ENCODE results near the gene ZBTB4. TPM values are rescaled to one million over a fixed set of nuclear protein-coding genes. Genes with fewer than 3 reads are reported as not detected.

Gene ZBTB4
- total RNA-seq, 1 experiment from 2014 or later = 15.5 TPM

DNA sequence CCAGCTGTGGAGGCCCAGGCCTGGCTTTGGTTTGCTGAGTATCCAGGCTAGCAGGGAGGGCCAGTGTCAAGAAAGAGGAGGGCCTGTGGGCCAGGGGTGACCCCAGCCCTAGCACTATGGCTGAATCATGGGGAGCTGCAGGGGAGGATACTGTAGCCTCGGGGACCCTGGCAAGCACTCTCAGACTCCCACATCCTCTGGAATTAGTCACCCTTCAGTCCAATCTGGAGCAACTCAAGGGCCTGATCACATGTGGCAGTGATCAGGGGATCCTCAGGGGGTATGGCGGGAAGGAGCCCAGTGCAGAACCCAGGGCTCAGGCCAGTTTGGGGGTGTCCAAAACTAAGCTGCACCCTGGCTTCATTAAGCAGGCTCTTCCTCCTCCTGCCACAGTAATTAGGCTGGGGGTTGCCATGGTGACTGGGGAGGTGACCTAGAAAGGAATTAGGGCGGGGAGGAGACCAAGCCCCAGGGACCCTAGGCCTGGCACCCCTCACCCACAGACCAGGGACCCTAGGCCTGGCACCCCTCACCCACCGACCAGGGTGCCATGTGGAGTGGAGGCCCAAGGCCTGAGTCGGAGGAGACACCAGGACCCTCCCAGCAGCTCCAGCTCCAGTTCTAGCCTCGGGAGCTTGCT is 66.0 kb downstream of the ZBTB4 start:
- intact Hi-C loops (cut with micrococcal nuclease; ENCODE audit: unreplicated experiment) = no loop called here
- Histone ChIP-seq H3K4me1 (no peaks in the 10 kb centered on the region), H3K4me3 (ENCODE audit: low read depth, low read length) (no peak overlapping the region), H3K36me3 (ENCODE audit: control insufficient read depth, insufficient read depth, low read length) (no peaks in the 10 kb centered on the region), H3K9me3 (no peaks in the 10 kb centered on the region), H3K27me3 (replicated peaks; ENCODE audit: control insufficient read depth, insufficient read depth, low read length) (no peaks in the 10 kb centered on the region)
- BruUV-seq (replicated peaks) = no TSS peak
- no peaks in the 10 kb centered on the region for H3K9me3 Mint-ChIP-seq (ENCODE audit: unreplicated experiment)
- no peaks in the 10 kb centered on the region for H3K4me1 Mint-ChIP-seq (ENCODE audit: low read depth, unreplicated experiment)
- no peaks in the 10 kb centered on the region for H3K27me3 Mint-ChIP-seq (ENCODE audit: insufficient read depth, unreplicated experiment)
- DNase-seq = no peak
- TF ChIP-seq, protein P1, sequence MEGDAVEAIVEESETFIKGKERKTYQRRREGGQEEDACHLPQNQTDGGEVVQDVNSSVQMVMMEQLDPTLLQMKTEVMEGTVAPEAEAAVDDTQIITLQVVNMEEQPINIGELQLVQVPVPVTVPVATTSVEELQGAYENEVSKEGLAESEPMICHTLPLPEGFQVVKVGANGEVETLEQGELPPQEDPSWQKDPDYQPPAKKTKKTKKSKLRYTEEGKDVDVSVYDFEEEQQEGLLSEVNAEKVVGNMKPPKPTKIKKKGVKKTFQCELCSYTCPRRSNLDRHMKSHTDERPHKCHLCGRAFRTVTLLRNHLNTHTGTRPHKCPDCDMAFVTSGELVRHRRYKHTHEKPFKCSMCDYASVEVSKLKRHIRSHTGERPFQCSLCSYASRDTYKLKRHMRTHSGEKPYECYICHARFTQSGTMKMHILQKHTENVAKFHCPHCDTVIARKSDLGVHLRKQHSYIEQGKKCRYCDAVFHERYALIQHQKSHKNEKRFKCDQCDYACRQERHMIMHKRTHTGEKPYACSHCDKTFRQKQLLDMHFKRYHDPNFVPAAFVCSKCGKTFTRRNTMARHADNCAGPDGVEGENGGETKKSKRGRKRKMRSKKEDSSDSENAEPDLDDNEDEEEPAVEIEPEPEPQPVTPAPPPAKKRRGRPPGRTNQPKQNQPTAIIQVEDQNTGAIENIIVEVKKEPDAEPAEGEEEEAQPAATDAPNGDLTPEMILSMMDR (IDR thresholded peaks at IDR 0.05; ENCODE audit: insufficient read depth in 1 of 2, low read depth in 1 of 2, low read length in 1 of 2, severe bottlenecking in 1 of 2, unreplicated experiment in 1 of 2) = no peak
- CTCF ChIA-PET = no interaction called here
- H3K27ac Mint-ChIP-seq (ENCODE audit: unreplicated experiment) = no peak overlapping the region
- no peaks in the 10 kb centered on the region for H3K36me3 Mint-ChIP-seq (ENCODE audit: insufficient read depth, unreplicated experiment)
- H3K4me3 Mint-ChIP-seq (ENCODE audit: unreplicated experiment) = no peak overlapping the region
- POLR2A ChIA-PET = no interaction called here

DNA sequence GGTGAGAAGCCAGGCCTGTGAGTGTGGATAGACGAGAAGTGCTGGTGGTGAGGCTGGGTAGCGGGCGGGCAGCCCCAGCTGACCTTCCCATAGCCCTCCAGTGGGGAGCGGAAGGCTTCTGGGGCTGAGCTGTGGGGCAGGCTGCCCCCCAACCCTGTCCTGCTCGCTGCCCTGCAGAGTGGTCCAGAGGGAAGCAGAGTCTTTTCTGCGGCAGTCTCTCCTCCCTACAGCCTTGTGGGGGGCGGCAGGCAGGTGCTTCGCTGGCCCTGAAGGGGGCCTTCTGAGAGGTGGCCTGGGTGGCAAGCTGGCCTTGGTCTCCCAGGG is 68.0 kb downstream of the ZBTB4 start:
- H3K36me3 ChIP-seq (ENCODE audit: control insufficient read depth, insufficient read depth, low read length) = no peaks in the 10 kb centered on the region
- intact Hi-C loops (cut with micrococcal nuclease; ENCODE audit: unreplicated experiment) = no loop called here
- TF ChIP-seq, protein P1 (IDR thresholded peaks at IDR 0.05; ENCODE audit: insufficient read depth in 1 of 2, low read depth in 1 of 2, low read length in 1 of 2, severe bottlenecking in 1 of 2, unreplicated experiment in 1 of 2) = no peak
- no peaks in the 10 kb centered on the region for H3K9me3 ChIP-seq
- Mint-ChIP-seq H3K4me1 (ENCODE audit: low read depth, unreplicated experiment) (no peaks in the 10 kb centered on the region), H3K36me3 (ENCODE audit: insufficient read depth, unreplicated experiment) (no peaks in the 10 kb centered on the region), H3K9me3 (ENCODE audit: unreplicated experiment) (no peaks in the 10 kb centered on the region), H3K27ac (ENCODE audit: unreplicated experiment) (no peak overlapping the region), H3K4me3 (ENCODE audit: unreplicated experiment) (no peak overlapping the region), H3K27me3 (ENCODE audit: insufficient read depth, unreplicated experiment) (no peaks in the 10 kb centered on the region)
- no TSS peak for BruUV-seq (replicated peaks)
- ChIA-PET POLR2A (no interaction called here), CTCF (no interaction called here)
- H3K27me3 ChIP-seq (replicated peaks; ENCODE audit: control insufficient read depth, insufficient read depth, low read length) = no peaks in the 10 kb centered on the region
- H3K4me3 ChIP-seq (ENCODE audit: low read depth, low read length) = no peak overlapping the region
- DNase-seq = no peak
- no peaks in the 10 kb centered on the region for H3K4me1 ChIP-seq

DNA sequence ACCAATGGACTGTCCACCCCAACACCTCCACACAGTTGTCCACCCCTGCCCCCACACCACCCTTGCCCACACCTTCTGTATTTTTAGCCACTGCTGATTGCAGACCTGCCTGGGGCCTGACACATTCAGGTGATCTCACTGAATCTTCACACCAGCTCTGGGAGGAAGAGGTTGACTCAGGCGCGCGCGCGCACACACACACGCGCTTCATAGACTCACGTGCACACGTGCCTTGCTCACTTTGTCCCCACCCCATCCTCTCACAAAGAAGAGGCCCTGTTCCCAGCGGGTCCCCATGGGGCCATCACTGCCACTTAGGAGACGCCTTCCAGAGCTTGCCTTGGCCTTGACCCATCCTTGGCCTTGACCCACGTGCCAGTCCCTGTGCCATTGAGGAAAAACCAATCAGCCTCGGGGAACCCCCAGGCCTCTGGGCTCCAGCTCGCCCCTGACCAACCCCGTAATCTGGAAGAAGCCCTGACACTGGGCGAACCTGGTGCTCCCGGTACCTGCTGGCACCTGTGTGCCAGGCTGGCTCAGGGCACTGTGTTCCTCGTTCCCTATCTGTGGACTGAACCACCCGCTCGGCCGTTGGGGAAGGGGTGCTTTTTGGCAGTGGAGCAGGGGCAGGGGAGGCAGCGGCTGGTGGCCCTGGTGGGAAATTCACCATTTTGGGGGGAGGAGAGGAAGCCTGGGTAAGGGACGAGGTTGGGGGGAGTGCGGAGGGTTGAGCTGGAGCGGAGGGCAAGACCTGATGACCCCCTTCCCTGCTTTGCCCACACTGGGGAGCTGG is 68.6 kb downstream of the ZBTB4 start:
- BruUV-seq (replicated peaks) = no TSS peak
- Mint-ChIP-seq H3K4me3 (ENCODE audit: unreplicated experiment) (no peak overlapping the region), H3K27ac (ENCODE audit: unreplicated experiment) (no peak overlapping the region), H3K36me3 (ENCODE audit: insufficient read depth, unreplicated experiment) (no peaks in the 10 kb centered on the region), H3K4me1 (ENCODE audit: low read depth, unreplicated experiment) (peaks cover 4% of the 10 kb centered on the region), H3K9me3 (ENCODE audit: unreplicated experiment) (no peaks in the 10 kb centered on the region), H3K27me3 (ENCODE audit: insufficient read depth, unreplicated experiment) (no peaks in the 10 kb centered on the region)
- TF ChIP-seq, protein P1 (IDR thresholded peaks at IDR 0.05; ENCODE audit: insufficient read depth in 1 of 2, low read depth in 1 of 2, low read length in 1 of 2, severe bottlenecking in 1 of 2, unreplicated experiment in 1 of 2) = no peak
- no peaks in the 10 kb centered on the region for H3K9me3 ChIP-seq
- no peaks in the 10 kb centered on the region for H3K27me3 ChIP-seq (replicated peaks; ENCODE audit: control insufficient read depth, insufficient read depth, low read length)
- H3K36me3 ChIP-seq (ENCODE audit: control insufficient read depth, insufficient read depth, low read length) = no peaks in the 10 kb centered on the region
- H3K4me1 ChIP-seq = no peaks in the 10 kb centered on the region
- intact Hi-C loops (cut with micrococcal nuclease; ENCODE audit: unreplicated experiment) = no loop called here
- no peak for DNase-seq
- H3K4me3 ChIP-seq (ENCODE audit: low read depth, low read length) = no peak overlapping the region
- ChIA-PET POLR2A (no interaction called here), CTCF (no interaction called here)
